Measurements from ENCODE around the gene MYH15. TPM values are rescaled to one million over a fixed set of nuclear protein-coding genes. Genes with fewer than 3 reads are reported as not detected.

The MYH15 gene
- total and polyA plus RNA-seq, 10 of the 15 experiments (the other 5 are each of a cell fraction or from before 2014, with no cell fraction given): 0.05 to 0.27 (median 0.09) TPM; not detected in 1

DNA sequence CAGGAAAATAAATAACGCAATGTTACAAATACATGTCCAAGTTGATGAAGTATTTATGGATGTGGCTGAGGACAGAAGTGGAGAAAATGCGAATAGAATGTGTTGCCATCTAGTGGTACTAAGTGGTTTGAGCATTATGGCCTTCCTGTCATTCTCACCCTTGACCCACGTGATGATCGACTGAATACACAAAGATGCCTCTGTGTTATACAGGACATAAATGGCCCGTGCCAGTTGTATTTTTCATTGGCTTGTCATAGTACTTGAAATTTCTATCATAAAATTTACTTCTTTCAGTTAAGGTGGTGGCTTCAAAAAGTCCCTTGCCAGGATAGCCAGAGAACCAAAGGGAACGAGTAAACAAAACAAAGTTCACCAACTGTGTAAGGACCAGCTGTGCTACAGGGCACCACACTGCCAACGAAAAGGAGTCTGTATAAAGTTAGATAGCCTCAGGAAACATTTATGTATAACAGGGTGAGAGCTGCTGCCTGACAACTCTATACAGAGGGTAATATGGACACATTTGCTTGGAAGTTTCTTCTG, 103.7 kb downstream of the MYH15 start:
- ChIA-PET SMC1A (ENCODE audit: uncharacterized antibody, unreplicated experiment) (interaction anchor here (1.0 to 6.4 kb wide), 13 partner anchors 20 to 479 kb away, joined by 3 to 59 read pairs (median 6); partner anchors contain the start of gene HHLA2), CTCF (interaction anchor here (0.6 to 5.0 kb wide), 21 partner anchors 14 to 731 kb away, joined by 3 to 83 read pairs (median 4); no protein-coding TSS in a partner anchor), RAD21 (ENCODE audit: unreplicated experiment) (interaction anchor here (0.7 to 4.8 kb wide), 5 partner anchors 22 to 254 kb away, joined by 3 to 45 read pairs (median 4); no protein-coding TSS in a partner anchor), POLR2A (no interaction called here)
- no peaks in the 10 kb centered on the region for H3K79me2 ChIP-seq (ENCODE audit: control insufficient read depth, insufficient read depth, low read length)
- H3K4me2 ChIP-seq (ENCODE audit: control insufficient read depth, insufficient read depth): peak overlapping the region; percentile 50; the same call in 1 of the 2 replicates
- H3K27me3 ChIP-seq (replicated peaks in 1 of 2; ENCODE audit: control insufficient read depth in 2 of 2, insufficient read depth in 2 of 2, low read length in 1 of 2): no peaks in the 10 kb centered on the region
- no peaks in the 10 kb centered on the region for H3K9me3 ChIP-seq (replicated peaks; ENCODE audit: control insufficient read depth, insufficient read depth, low read length)
- no peak overlapping the region for H3K4me3 ChIP-seq
- FAIRE-seq (peak; percentile 94), DNase-seq (ENCODE audit: low read depth, low spot score) (peak; percentile 68), ATAC-seq (peak; percentile 99)
- H3K4me1 ChIP-seq (ENCODE audit: control insufficient read depth, insufficient read depth, low read length): peaks cover 4% of the 10 kb centered on the region; the same call in 1 of the 2 replicates
- no TSS peak for BruUV-seq (replicated peaks)
- in situ Hi-C loops (cut with MboI): no loop called here
- peak overlapping the region; percentile 20 for H2AFZ ChIP-seq (ENCODE audit: control insufficient read depth, low read depth, low read length)
- no peaks in the 10 kb centered on the region for H3K36me3 ChIP-seq (ENCODE audit: control insufficient read depth in 2 of 2, insufficient read depth in 2 of 2, low read length in 1 of 2)
- no peaks in the 10 kb centered on the region for H4K20me1 ChIP-seq (ENCODE audit: control insufficient read depth, insufficient read depth)
- intact Hi-C loops (cut with micrococcal nuclease; ENCODE audit: unreplicated experiment): loop anchor here (1.0 to 5.0 kb wide), 6 partner anchors 64 to 468 kb away; partner anchors contain the start of gene IFT57
- WGBS (ENCODE audit: insufficient coverage, insufficient replicate concordance, low lambda C conversion rate, missing lambda C conversion rate): 9% methylated on average over 7 of the region's 7 CpGs
- H3K9ac ChIP-seq (ENCODE audit: control insufficient read depth, insufficient read depth, low read length): no peak overlapping the region
- H3K27ac ChIP-seq (ENCODE audit: control insufficient read depth, insufficient read depth): no peak overlapping the region
- TF ChIP-seq, protein P1, sequence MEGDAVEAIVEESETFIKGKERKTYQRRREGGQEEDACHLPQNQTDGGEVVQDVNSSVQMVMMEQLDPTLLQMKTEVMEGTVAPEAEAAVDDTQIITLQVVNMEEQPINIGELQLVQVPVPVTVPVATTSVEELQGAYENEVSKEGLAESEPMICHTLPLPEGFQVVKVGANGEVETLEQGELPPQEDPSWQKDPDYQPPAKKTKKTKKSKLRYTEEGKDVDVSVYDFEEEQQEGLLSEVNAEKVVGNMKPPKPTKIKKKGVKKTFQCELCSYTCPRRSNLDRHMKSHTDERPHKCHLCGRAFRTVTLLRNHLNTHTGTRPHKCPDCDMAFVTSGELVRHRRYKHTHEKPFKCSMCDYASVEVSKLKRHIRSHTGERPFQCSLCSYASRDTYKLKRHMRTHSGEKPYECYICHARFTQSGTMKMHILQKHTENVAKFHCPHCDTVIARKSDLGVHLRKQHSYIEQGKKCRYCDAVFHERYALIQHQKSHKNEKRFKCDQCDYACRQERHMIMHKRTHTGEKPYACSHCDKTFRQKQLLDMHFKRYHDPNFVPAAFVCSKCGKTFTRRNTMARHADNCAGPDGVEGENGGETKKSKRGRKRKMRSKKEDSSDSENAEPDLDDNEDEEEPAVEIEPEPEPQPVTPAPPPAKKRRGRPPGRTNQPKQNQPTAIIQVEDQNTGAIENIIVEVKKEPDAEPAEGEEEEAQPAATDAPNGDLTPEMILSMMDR (IDR thresholded peaks at IDR 0.05 in 2 of 3, conservative IDR thresholded peaks at IDR 0.05 in 1 of 3; ENCODE audit: control insufficient read depth in 2 of 3, extremely low read depth in 1 of 3, insufficient read depth in 1 of 3, low read depth in 3 of 3, low read length in 3 of 3): peak; percentile 67 to 89 (median 86)
- 0 out of 2 replicates have a peak, but pooled peaks have one; percentile 64 for TF ChIP-seq IRF4 (IDR thresholded peaks at IDR 0.05; ENCODE audit: low read depth, low read length)
- TF ChIP-seq MTA2 (IDR thresholded peaks at IDR 0.05; ENCODE audit: low read depth): no peak
- TF ChIP-seq YY1 (IDR thresholded peaks at IDR 0.05; ENCODE audit: low read depth, low read length): peak; percentile 64; the same call in 1 of the 2 replicates
- no peak for TF ChIP-seq KAT2A (conservative IDR thresholded peaks at IDR 0.05; ENCODE audit: control insufficient read depth, low read depth, low read length)
- TF ChIP-seq NRF1 (conservative IDR thresholded peaks at IDR 0.05; ENCODE audit: low read depth, low read length): no peak
- TF ChIP-seq, protein P2, sequence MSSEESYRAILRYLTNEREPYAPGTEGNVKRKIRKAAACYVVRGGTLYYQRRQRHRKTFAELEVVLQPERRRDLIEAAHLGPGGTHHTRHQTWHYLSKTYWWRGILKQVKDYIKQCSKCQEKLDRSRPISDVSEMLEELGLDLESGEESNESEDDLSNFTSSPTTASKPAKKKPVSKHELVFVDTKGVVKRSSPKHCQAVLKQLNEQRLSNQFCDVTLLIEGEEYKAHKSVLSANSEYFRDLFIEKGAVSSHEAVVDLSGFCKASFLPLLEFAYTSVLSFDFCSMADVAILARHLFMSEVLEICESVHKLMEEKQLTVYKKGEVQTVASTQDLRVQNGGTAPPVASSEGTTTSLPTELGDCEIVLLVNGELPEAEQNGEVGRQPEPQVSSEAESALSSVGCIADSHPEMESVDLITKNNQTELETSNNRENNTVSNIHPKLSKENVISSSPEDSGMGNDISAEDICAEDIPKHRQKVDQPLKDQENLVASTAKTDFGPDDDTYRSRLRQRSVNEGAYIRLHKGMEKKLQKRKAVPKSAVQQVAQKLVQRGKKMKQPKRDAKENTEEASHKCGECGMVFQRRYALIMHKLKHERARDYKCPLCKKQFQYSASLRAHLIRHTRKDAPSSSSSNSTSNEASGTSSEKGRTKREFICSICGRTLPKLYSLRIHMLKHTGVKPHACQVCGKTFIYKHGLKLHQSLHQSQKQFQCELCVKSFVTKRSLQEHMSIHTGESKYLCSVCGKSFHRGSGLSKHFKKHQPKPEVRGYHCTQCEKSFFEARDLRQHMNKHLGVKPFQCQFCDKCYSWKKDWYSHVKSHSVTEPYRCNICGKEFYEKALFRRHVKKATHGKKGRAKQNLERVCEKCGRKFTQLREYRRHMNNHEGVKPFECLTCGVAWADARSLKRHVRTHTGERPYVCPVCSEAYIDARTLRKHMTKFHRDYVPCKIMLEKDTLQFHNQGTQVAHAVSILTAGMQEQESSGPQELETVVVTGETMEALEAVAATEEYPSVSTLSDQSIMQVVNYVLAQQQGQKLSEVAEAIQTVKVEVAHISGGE (CRISPR knock-in tag; IDR thresholded peaks at IDR 0.05): no peak
- TF ChIP-seq, protein P3, sequence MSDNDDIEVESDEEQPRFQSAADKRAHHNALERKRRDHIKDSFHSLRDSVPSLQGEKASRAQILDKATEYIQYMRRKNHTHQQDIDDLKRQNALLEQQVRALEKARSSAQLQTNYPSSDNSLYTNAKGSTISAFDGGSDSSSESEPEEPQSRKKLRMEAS (IDR thresholded peaks at IDR 0.05; ENCODE audit: low read depth, low read length): peak; percentile 64; the same call in 1 of the 2 replicates
- TF ChIP-seq PAX8 (IDR thresholded peaks at IDR 0.05): no peak
- TF ChIP-seq SIX5 (IDR thresholded peaks at IDR 0.05; ENCODE audit: low read depth, low read length, severe bottlenecking): no peak
- TF ChIP-seq, protein P4, sequence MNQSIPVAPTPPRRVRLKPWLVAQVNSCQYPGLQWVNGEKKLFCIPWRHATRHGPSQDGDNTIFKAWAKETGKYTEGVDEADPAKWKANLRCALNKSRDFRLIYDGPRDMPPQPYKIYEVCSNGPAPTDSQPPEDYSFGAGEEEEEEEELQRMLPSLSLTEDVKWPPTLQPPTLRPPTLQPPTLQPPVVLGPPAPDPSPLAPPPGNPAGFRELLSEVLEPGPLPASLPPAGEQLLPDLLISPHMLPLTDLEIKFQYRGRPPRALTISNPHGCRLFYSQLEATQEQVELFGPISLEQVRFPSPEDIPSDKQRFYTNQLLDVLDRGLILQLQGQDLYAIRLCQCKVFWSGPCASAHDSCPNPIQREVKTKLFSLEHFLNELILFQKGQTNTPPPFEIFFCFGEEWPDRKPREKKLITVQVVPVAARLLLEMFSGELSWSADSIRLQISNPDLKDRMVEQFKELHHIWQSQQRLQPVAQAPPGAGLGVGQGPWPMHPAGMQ (IDR thresholded peaks at IDR 0.05; ENCODE audit: borderline replicate concordance): no peak
- TF ChIP-seq, protein P5, sequence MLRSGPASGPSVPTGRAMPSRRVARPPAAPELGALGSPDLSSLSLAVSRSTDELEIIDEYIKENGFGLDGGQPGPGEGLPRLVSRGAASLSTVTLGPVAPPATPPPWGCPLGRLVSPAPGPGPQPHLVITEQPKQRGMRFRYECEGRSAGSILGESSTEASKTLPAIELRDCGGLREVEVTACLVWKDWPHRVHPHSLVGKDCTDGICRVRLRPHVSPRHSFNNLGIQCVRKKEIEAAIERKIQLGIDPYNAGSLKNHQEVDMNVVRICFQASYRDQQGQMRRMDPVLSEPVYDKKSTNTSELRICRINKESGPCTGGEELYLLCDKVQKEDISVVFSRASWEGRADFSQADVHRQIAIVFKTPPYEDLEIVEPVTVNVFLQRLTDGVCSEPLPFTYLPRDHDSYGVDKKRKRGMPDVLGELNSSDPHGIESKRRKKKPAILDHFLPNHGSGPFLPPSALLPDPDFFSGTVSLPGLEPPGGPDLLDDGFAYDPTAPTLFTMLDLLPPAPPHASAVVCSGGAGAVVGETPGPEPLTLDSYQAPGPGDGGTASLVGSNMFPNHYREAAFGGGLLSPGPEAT (IDR thresholded peaks at IDR 0.05; ENCODE audit: low read depth): no peak
- TF ChIP-seq RCOR1 (conservative IDR thresholded peaks at IDR 0.05; ENCODE audit: low read depth, low read length): no peak
- peak; percentile 82 for TF ChIP-seq RAD21 (IDR thresholded peaks at IDR 0.05; ENCODE audit: insufficient read depth, low read depth, low read length)

Measured in GM12878 (cell line).